Stimulated activated CD8-positive, alpha-beta memory T cell treated with anti-CD3 and anti-CD28 coated beads, Interleukin-4, amount 100 ng/mL, for 1 hour (primary cell): Measurements from ENCODE around the gene ACACB.

Experiments
- DNase-seq, 2 donors: peaks; one replicate each; pipeline ENCODE4 v3.0.0-alpha.2; 2020; ENCODE audit warnings: low read depth in 2 of 2, low spot score in 1 of 2

The ACACB gene

GRCh38 chr12:109115758-109116610, at the start of gene ACACB:
Gene ACACB (plus strand): TSS chr12:109116587. CDS start chr12:109139406, 22,819 bp downstream.
- DNase-seq, result no peak

GRCh38 chr12:109069307-109070271, 46.8 kb upstream of the ACACB start:
- DNase-seq, result no peak

- DNase-seq, result no peak
These were observed 41.5 kb upstream of the ACACB start for GRCh38 chr12:109074866-109075265.

GRCh38 chr12:109082751-109083150, 33.6 kb upstream of the ACACB start:
- no peak for DNase-seq

GRCh38 chr12:109084425-109084824, 32.0 kb upstream of the ACACB start:
- DNase-seq, result no peak

- no peak for DNase-seq
These were observed 30.8 kb upstream of the ACACB start for GRCh38 chr12:109085590-109085989.

GRCh38 chr12:109087250-109087649, 29.1 kb upstream of the ACACB start:
- no peak for DNase-seq

- no peak for DNase-seq
These were observed 27.6 kb upstream of the ACACB start for GRCh38 chr12:109088818-109089217.

- no peak for DNase-seq
These were observed 26.7 kb upstream of the ACACB start for GRCh38 chr12:109089683-109090082.

- DNase-seq, result no peak
These were observed 23.8 kb upstream of the ACACB start for GRCh38 chr12:109092497-109093021.

GRCh38 chr12:109093022-109093918, 23.1 kb upstream of the ACACB start, which contains the start of gene ALKBH2:
Gene ALKBH2 (minus strand): TSS chr12:109093472. CDS start chr12:109092786, 686 bp downstream.
- DNase-seq, result peak; percentile 87 to 88

GRCh38 chr12:109097140-109097434, 19.3 kb upstream of the ACACB start:
- DNase-seq, result no peak

- peak; percentile 93 for DNase-seq
These were observed 18.8 kb upstream of the ACACB start, which contains the start of gene UNG for GRCh38 chr12:109097435-109098182. Gene UNG (plus strand): TSS chr12:109097597. CDS start chr12:109097680, 83 bp downstream.

GRCh38 chr12:109098183-109098604, 18.2 kb upstream of the ACACB start:
- DNase-seq, result peak in 1 of 2 donors; percentile 9

- no peak for DNase-seq
These were observed 17.7 kb upstream of the ACACB start for GRCh38 chr12:109098651-109099050.

- DNase-seq, result no peak
These were observed 16.9 kb upstream of the ACACB start for GRCh38 chr12:109099431-109100020.

GRCh38 chr12:109100741-109101140, 15.6 kb upstream of the ACACB start:
- no peak for DNase-seq

GRCh38 chr12:109102491-109102890, 13.9 kb upstream of the ACACB start:
- no peak for DNase-seq

- DNase-seq, result no peak
These were observed 11.2 kb upstream of the ACACB start for GRCh38 chr12:109105176-109105575.
